H9 (cell line): ENCODE measurements around the gene CRACR2A. TPM values are rescaled to one million over a fixed set of nuclear protein-coding genes. Genes with fewer than 3 reads are reported as not detected.

ENCODE experiments used
- DNase-seq: peaks from one replicate; pipeline ENCODE4 v3.0.0-alpha.2; 2017
- H2AFZ ChIP-seq: one replicate; pipeline ENCODE4 v1.6.1; 2013; ENCODE audit warnings: mild to moderate bottlenecking, low read length, control low read depth, moderate library complexity
- H2AK5ac ChIP-seq: 2 replicates; pipeline ENCODE4 v1.6.1; 2013; ENCODE audit warnings: low read length, control low read depth, mixed read lengths; ENCODE audit not compliant: insufficient read length
- H2BK120ac ChIP-seq: one replicate; pipeline ENCODE4 v1.6.1; 2013; ENCODE audit warnings: low read depth, mild to moderate bottlenecking, low read length, control low read depth, inconsistent platforms; ENCODE audit not compliant: poor library complexity, severe bottlenecking
- H2BK12ac ChIP-seq: 2 replicates; pipeline ENCODE4 v1.6.1; 2013; ENCODE audit warnings: low read length, control low read depth, mixed read lengths, low read depth; ENCODE audit not compliant: insufficient read length
- H2BK15ac ChIP-seq: 2 replicates; pipeline ENCODE4 v1.6.1; 2013; ENCODE audit warnings: low read depth, low read length, control low read depth
- H2BK20ac ChIP-seq: one replicate; pipeline ENCODE4 v1.6.1; 2013; ENCODE audit warnings: low read depth, mild to moderate bottlenecking, low read length, control low read depth, inconsistent platforms; ENCODE audit not compliant: poor library complexity, severe bottlenecking
- H2BK5ac ChIP-seq: 2 replicates; pipeline ENCODE4 v1.6.1; 2013; ENCODE audit warnings: low read length, control low read depth, mixed read lengths; ENCODE audit not compliant: insufficient read length
- H3K14ac ChIP-seq: 2 replicates; pipeline ENCODE4 v1.6.1; 2013; ENCODE audit warnings: low read length, control low read depth; ENCODE audit not compliant: insufficient read depth
- H3K18ac ChIP-seq: 2 replicates; pipeline ENCODE4 v1.6.1; 2013; ENCODE audit warnings: low read depth, mild to moderate bottlenecking, mixed read lengths, low read length, control low read depth; ENCODE audit not compliant: insufficient read length
- H3K23ac ChIP-seq: 2 replicates; pipeline ENCODE4 v1.6.1; 2013; ENCODE audit warnings: low read length, control low read depth, mixed read lengths, low read depth; ENCODE audit not compliant: insufficient read length
- H3K23me2 ChIP-seq: 2 replicates; pipeline ENCODE4 v1.6.1; 2013; ENCODE audit warnings: low read depth, mild to moderate bottlenecking, mixed read lengths, low read length, control low read depth; ENCODE audit not compliant: insufficient read length, poor library complexity, severe bottlenecking
- H3K27ac ChIP-seq: 2 replicates; pipeline ENCODE4 v1.5.1; 2013; ENCODE audit warnings: low read length, control low read depth, mixed read lengths, low read depth; ENCODE audit not compliant: insufficient read length
- H3K27me3 ChIP-seq: 2 replicates; pipeline ENCODE4 v1.6.1; 2013; ENCODE audit warnings: low read length, control low read depth, inconsistent platforms; ENCODE audit not compliant: insufficient read depth
- H3K4ac ChIP-seq: 2 replicates; pipeline ENCODE4 v1.6.1; 2013; ENCODE audit warnings: low read depth, mild to moderate bottlenecking, control low read depth, inconsistent platforms, low read length, moderate library complexity
- H3K4me1 ChIP-seq: 2 replicates; pipeline ENCODE4 v1.6.1; 2013; ENCODE audit warnings: low read length, control low read depth, inconsistent platforms; ENCODE audit not compliant: insufficient read depth
- H3K4me2 ChIP-seq: 2 replicates; pipeline ENCODE4 v1.6.1; 2013; ENCODE audit warnings: low read length, control low read depth, mixed read lengths; ENCODE audit not compliant: insufficient read length, insufficient read depth
- H3K56ac ChIP-seq: 2 replicates; pipeline ENCODE4 v1.6.1; 2013; ENCODE audit warnings: low read depth, mild to moderate bottlenecking, mixed read lengths, low read length, control low read depth; ENCODE audit not compliant: insufficient read length
- H3K79me1 ChIP-seq: 2 replicates; pipeline ENCODE4 v1.6.1; 2013; ENCODE audit warnings: low read depth, mild to moderate bottlenecking, moderate library complexity, low read length, control low read depth, inconsistent platforms; ENCODE audit not compliant: insufficient read depth, poor library complexity, severe bottlenecking
- H3K79me2 ChIP-seq: 2 replicates; pipeline ENCODE4 v1.6.1; 2013; ENCODE audit warnings: low read length, control low read depth, inconsistent platforms; ENCODE audit not compliant: insufficient read depth
- H3K9ac ChIP-seq: 2 replicates; pipeline ENCODE4 v1.6.1; 2013; ENCODE audit warnings: low read length, control low read depth, mixed read lengths; ENCODE audit not compliant: insufficient read length; ENCODE audit errors: extremely low read depth
- H3K9me3 ChIP-seq: one replicate; pipeline ENCODE4 v1.6.1; 2013; ENCODE audit warnings: low read depth, low read length, inconsistent platforms; ENCODE audit not compliant: control insufficient read depth
- H3T11ph ChIP-seq: one replicate; pipeline ENCODE4 v1.6.1; 2013; ENCODE audit warnings: mild to moderate bottlenecking, low read length, control low read depth, inconsistent platforms
- H4K20me1 ChIP-seq: one replicate; pipeline ENCODE4 v1.6.1; 2013; ENCODE audit not compliant: control insufficient read depth, insufficient read length, insufficient read depth
- H4K5ac ChIP-seq: 2 replicates; pipeline ENCODE4 v1.6.1; 2013; ENCODE audit warnings: low read depth, mild to moderate bottlenecking, mixed read lengths, low read length, control low read depth; ENCODE audit not compliant: insufficient read length
- H4K8ac ChIP-seq: replicated peaks from 2 replicates; pipeline ENCODE4 v1.6.1; 2013; ENCODE audit warnings: low read length, control low read depth, mixed read lengths, low read depth; ENCODE audit not compliant: insufficient read length
- H4K91ac ChIP-seq: 2 replicates; pipeline ENCODE4 v1.6.1; 2013; ENCODE audit warnings: low read depth, mild to moderate bottlenecking, moderate library complexity, mixed read lengths, low read length, control low read depth; ENCODE audit not compliant: insufficient read length
- H3K27ac Mint-ChIP-seq, 3 experiments: 2 replicates in 2 of 3; 3 replicates in 1 of 3; pipeline ENCODE4 v1.8.0; 2020 to 2021; ENCODE audit warnings: mixed read lengths in 3 of 3, mild to moderate bottlenecking in 1 of 3, moderate library complexity in 1 of 3
- H3K27me3 Mint-ChIP-seq: 2 replicates; pipeline ENCODE4 v1.8.0; 2021; ENCODE audit warnings: low read depth, mild to moderate bottlenecking, moderate library complexity, mixed read lengths
- H3K36me3 Mint-ChIP-seq, 3 experiments: 2 replicates in 2 of 3; 3 replicates in 1 of 3; pipeline ENCODE4 v1.8.0; 2020 to 2021; ENCODE audit warnings: low read depth in 3 of 3, mixed read lengths in 3 of 3; ENCODE audit not compliant: insufficient read depth in 1 of 3
- H3K4me1 Mint-ChIP-seq, 2 experiments: 2 replicates each; pipeline ENCODE4 v1.8.0; 2020; ENCODE audit warnings: mixed read lengths in 2 of 2
- H3K4me3 Mint-ChIP-seq, 2 experiments: 2 replicates in 1 of 2; 3 replicates in 1 of 2; pipeline ENCODE4 v1.8.0; 2020 to 2021; ENCODE audit warnings: mild to moderate bottlenecking in 2 of 2, mixed read lengths in 2 of 2, moderate library complexity in 1 of 2
- H3K9me3 Mint-ChIP-seq, 2 experiments: 2 replicates in 1 of 2; 3 replicates in 1 of 2; pipeline ENCODE4 v1.8.0; 2020; ENCODE audit warnings: mild to moderate bottlenecking in 2 of 2, mixed read lengths in 2 of 2, moderate library complexity in 1 of 2
- CTCF ChIP-seq: fragments of 200-600 bp; sonication (generic); conservative IDR thresholded peaks from 3 replicates; pipeline ENCODE4 v1.8.0; 2021; ENCODE audit warnings: antibody characterized with exemption, mild to moderate bottlenecking
- WGBS: extraction: QIAGEN DNeasy Blood & Tissue Kit; methylation state at CpG from one replicate; pipeline ENCODE4 v1.1.7; 2013; ENCODE audit warnings: missing lambda C conversion rate, low lambda C conversion rate, mixed read lengths; ENCODE audit not compliant: insufficient read length; ENCODE audit errors: extremely low coverage; 5-methylcytosine and 5-hydroxymethylcytosine counted together
- total RNA-seq: library from RNA; stranded (reverse); gene quantifications from 2 replicates; pipeline ENCODE4 v1.2.1, GENCODE V29; 2021

Gene CRACR2A
- total RNA-seq, 1 experiment from 2014 or later: 2.0 TPM

- Histone ChIP-seq H4K5ac (no peak overlapping the region), H2BK12ac (no peak overlapping the region)
- WGBS: 100% methylated on average over 1 of the region's 10 CpGs
Observed at GRCh38 chr12:3792623-3793288, 39.8 kb upstream of the CRACR2A start.

More at GRCh38 chr12:3792623-3793288, 39.8 kb upstream of the CRACR2A start:
- Mint-ChIP-seq H3K27me3 (no peaks in the 10 kb centered on the region), H3K4me3 (no peak overlapping the region), H3K4me1 (peaks cover 21 to 32% of the 10 kb centered on the region in 2 experiments), H3K36me3 (peaks cover 0 to 4% (median 0%) of the 10 kb centered on the region in 3 experiments; a peak in 3 of 7 replicates), H3K9me3 (peaks cover 3 to 4% of the 10 kb centered on the region in 2 experiments; a peak in 3 of 5 replicates), H3K27ac (peak overlapping the region; percentile 20 to 43 (median 36); a peak in 4 of 7 replicates)
- no peak overlapping the region for H2AK5ac ChIP-seq
- H2AFZ ChIP-seq: no peak overlapping the region
- no peak overlapping the region for H4K8ac ChIP-seq
- H3T11ph ChIP-seq: no peak overlapping the region
- no peaks in the 10 kb centered on the region for H3K79me1 ChIP-seq
- DNase-seq: no peak
- H4K91ac ChIP-seq: no peak overlapping the region
- no peaks in the 10 kb centered on the region for H3K23me2 ChIP-seq
- H3K14ac ChIP-seq: no peak overlapping the region
- no peaks in the 10 kb centered on the region for H4K20me1 ChIP-seq
- peak overlapping the region; percentile 26 for H3K9ac ChIP-seq
- H3K56ac ChIP-seq: no peak overlapping the region
- no peaks in the 10 kb centered on the region for H3K9me3 ChIP-seq
- peak overlapping the region; percentile 22 for H3K4me2 ChIP-seq
- peaks cover 8% of the 10 kb centered on the region; the same call in 1 of the 2 replicates for H3K4me1 ChIP-seq
- H3K79me2 ChIP-seq: no peaks in the 10 kb centered on the region
- TF ChIP-seq CTCF: no peak
- no peak overlapping the region for H2BK20ac ChIP-seq
- no peak overlapping the region for H3K4ac ChIP-seq
- peak overlapping the region; percentile 2 for H3K18ac ChIP-seq
- no peak overlapping the region for H2BK15ac ChIP-seq
- no peaks in the 10 kb centered on the region for H3K27me3 ChIP-seq
- H3K23ac ChIP-seq: no peak overlapping the region
- no peak overlapping the region for H2BK5ac ChIP-seq
- H2BK120ac ChIP-seq: no peak overlapping the region
- no peak overlapping the region for H3K27ac ChIP-seq
